Measurements from ENCODE around the gene FER1L5.

FER1L5 gene

GRCh38 chr2:96692094-96692971, 49.8 kb downstream of the FER1L5 start:
- DNase-seq (ENCODE audit: low read depth): no peak

GRCh38 chr2:96693286-96694200, 51.0 kb downstream of the FER1L5 start:
- no peak overlapping the region for H3K4me3 ChIP-seq (ENCODE audit: low read depth, low read length)
- DNase-seq (ENCODE audit: low read depth): no peak

More at GRCh38 chr2:96692094-96692971, 49.8 kb downstream of the FER1L5 start:
- no peak overlapping the region for H3K4me3 ChIP-seq (ENCODE audit: low read depth, low read length)

GRCh38 chr2:96694279-96694678, 51.7 kb downstream of the FER1L5 start:
- H3K4me3 ChIP-seq (ENCODE audit: low read depth, low read length): no peak overlapping the region
- DNase-seq (ENCODE audit: low read depth): no peak

GRCh38 chr2:96694816-96695455, 52.4 kb downstream of the FER1L5 start:
- H3K4me3 ChIP-seq (ENCODE audit: low read depth, low read length): no peak overlapping the region
- no peak for DNase-seq (ENCODE audit: low read depth)

- no peak overlapping the region for H3K4me3 ChIP-seq (ENCODE audit: low read depth, low read length)
- DNase-seq (ENCODE audit: low read depth): no peak
Measured at GRCh38 chr2:96695602-96696001, 53.0 kb downstream of the FER1L5 start.

DNA sequence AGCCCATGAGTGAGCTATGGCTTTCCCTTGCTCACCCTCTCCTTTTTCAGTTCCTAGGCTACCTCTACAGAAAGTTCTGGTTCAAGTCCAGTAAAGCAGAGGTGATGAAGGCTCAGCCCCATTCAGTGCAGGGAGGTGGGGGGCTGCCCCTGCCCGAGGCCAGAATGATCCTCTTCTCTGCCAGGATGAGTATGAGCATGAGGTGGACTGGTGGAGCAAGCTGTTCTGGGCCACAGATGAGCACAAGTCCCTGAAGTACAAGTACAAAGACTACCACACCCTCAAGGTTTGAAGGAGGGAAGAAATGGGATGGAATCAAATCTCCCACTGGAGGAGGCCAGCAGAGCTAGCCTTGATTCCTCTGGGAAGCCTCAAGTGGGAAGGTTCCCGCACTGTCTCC, 54.9 kb downstream of the FER1L5 start:
- H3K4me3 ChIP-seq (ENCODE audit: low read depth, low read length): no peak overlapping the region
- no peak for DNase-seq (ENCODE audit: low read depth)

GRCh38 chr2:96698221-96698861, 55.8 kb downstream of the FER1L5 start:
- no peak for DNase-seq (ENCODE audit: low read depth)
- H3K4me3 ChIP-seq (ENCODE audit: low read depth, low read length): no peak overlapping the region

GRCh38 chr2:96699021-96699420, 56.5 kb downstream of the FER1L5 start:
- no peak overlapping the region for H3K4me3 ChIP-seq (ENCODE audit: low read depth, low read length)
- no peak for DNase-seq (ENCODE audit: low read depth)

DNA sequence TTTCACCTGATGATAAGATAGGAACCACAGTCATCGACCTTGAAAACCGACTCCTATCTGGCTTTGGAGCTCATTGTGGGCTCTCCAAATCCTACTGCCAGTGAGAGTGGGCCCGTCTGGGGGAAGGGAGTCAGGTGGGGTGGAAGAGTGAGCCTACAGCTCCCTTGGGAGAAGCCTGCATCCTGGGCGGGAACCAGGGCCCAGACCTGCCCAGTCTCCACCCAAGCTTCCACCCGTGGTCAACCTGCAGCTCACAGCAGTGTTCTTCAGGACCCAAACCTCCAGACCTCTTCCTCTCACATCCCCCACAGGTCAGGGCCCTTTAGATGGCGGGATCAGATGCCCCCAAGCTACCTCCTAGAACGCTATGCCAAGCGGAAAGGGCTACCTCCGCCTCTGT, 57.1 kb downstream of the FER1L5 start:
- no peak overlapping the region for H3K4me3 ChIP-seq (ENCODE audit: low read depth, low read length)
- no peak for DNase-seq (ENCODE audit: low read depth)

DNA sequence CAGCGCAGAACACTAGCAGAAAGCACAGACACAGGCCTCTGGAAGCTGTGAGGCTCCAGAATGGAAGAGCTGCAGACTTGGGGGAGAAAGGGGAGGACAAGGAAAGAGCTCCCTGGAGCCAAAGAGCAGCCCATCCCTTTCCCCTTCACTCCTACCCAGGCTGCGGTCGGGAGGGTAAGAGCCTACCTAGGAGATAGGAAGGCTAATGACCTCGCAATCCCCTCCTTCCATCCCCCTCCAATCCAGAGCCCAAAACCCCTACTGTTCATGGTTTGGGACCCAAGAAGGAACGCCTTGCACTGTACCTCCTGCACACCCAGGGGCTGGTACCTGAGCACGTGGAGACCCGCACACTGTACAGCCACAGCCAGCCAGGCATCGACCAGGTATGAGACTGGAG, 57.5 kb downstream of the FER1L5 start:
- no peak for DNase-seq (ENCODE audit: low read depth)
- no peak overlapping the region for H3K4me3 ChIP-seq (ENCODE audit: low read depth, low read length)

DNA sequence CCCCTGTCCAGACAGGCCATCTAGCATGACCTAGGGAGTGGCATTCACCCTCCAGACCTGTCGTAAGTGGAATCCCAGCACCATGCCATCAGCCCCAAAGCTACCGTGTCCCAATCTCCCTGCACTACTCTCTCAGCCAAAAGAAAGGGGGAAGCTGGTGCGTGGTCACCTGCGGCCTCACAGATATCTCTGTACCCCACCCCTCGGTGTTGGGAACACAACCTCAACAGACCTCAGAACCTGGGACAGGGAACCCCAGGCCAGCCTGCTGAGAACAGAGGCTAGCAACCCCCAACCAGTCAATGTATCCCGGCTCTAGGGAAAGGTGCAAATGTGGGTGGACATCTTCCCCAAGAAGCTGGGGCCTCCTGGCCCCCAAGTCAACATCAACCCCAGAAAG, 59.1 kb downstream of the FER1L5 start:
- no peak for DNase-seq (ENCODE audit: low read depth)

GRCh38 chr2:96702098-96702785, 59.7 kb downstream of the FER1L5 start:
- no peak overlapping the region for H3K4me3 ChIP-seq (ENCODE audit: low read depth, low read length)
- DNase-seq (ENCODE audit: low read depth): no peak

More for the DNA sequence above, 59.1 kb downstream of the FER1L5 start:
- H3K4me3 ChIP-seq (ENCODE audit: low read depth, low read length): no peak overlapping the region

DNA sequence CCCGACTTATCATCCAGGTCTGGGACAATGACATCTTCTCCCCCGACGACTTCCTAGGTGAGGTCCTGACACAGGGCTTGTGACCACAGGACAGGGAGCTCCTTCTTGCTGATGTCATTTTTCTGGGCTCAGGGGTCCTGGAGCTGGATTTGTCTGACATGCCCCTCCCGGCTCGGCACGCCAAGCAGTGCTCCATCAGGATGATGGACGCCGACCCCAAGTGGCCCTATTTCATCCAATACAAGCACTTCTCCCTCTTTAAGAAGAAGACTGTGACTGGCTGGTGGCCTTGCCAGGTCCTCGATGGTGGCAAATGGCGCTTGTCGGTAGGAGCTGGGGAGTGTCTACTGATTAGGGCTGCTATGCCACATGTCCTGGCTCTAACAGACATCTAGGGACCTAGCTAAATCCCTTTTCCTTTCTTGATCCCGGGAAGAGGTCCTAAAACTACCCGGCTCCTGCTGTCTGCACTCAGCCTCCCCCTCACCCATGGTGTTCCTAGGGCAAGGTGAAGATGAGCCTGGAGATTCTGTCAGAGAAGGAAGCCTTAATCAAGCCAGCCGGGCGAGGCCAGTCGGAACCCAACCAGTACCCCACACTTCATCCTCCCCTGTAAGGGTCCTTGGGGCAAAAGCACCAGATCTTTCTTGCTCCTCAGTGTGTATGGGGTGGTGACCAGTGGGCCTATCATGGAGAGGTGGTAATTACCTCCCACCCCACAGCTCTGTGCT, 60.6 kb downstream of the FER1L5 start:
- no peak overlapping the region for H3K4me3 ChIP-seq (ENCODE audit: low read depth, low read length)
- no peak for DNase-seq (ENCODE audit: low read depth)

DNA sequence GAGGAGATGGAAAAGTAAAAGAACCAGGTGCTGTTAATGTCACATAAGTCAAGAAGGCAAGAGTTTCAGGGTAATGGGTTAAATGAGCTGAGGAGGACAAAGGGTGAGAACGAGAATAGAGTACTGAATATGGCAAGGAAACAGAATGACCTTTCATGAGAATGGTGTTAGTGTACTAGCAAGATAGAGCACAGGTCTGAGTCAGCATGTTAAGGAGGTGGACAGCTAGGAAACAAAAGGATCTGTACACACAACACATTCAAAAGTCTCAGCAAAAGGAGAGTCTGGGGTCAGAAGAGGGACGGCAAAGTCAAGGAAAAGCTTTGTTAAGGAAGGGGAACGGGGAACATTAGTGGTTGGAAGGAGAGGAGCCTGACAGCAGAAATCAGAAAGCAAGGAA, 68.4 kb downstream of the FER1L5 start:
- H3K4me3 ChIP-seq (ENCODE audit: low read depth, low read length): no peak overlapping the region
- no peak for DNase-seq (ENCODE audit: low read depth)

DNA sequence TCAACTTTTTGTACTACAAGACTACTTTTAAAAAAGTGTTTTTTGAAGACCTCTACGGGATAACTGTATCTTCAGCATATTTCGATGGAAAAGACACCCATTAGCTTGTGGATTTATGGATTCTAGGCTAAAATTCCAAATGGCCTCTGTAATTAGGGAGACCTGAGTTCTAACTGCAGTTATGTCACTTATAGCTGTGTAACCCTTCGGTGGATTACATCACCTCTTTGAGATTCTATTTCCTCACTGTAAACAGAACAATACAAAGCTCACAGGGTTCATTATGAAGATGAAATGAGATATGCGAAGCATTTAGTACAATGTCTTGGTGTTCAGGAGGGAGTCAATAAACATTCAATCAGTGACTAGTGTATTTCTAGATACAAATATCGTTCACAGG, 73.1 kb downstream of the FER1L5 start:
- no peak for DNase-seq (ENCODE audit: low read depth)
- H3K4me3 ChIP-seq (ENCODE audit: low read depth, low read length): no peak overlapping the region

- no peak overlapping the region for H3K4me3 ChIP-seq (ENCODE audit: low read depth, low read length)
- no peak for DNase-seq (ENCODE audit: low read depth)
Measured at GRCh38 chr2:96716388-96716787, 73.8 kb downstream of the FER1L5 start.

- DNase-seq (ENCODE audit: low read depth): no peak
- H3K4me3 ChIP-seq (ENCODE audit: low read depth, low read length): no peak overlapping the region
Measured at GRCh38 chr2:96726131-96726530, 83.6 kb downstream of the FER1L5 start.

- no peak for DNase-seq (ENCODE audit: low read depth)
- no peak overlapping the region for H3K4me3 ChIP-seq (ENCODE audit: low read depth, low read length)
Measured at GRCh38 chr2:96727431-96727830, 84.9 kb downstream of the FER1L5 start.

Measured in skeletal muscle cell (primary cell).